WTC11 (cell line): Measurements from ENCODE around the gene MDM1.

Source experiments
- CBFB ChIP-seq: sonication (generic); formaldehyde crosslinking; IDR thresholded peaks from 2 replicates; pipeline ENCODE4 v1.8.1; 2022; ENCODE audit warnings: mild to moderate bottlenecking, low read depth, missing genetic modification reagents
- CTCF ChIP-seq: fragments of 200-600 bp; IDR thresholded peaks from 2 replicates; pipeline ENCODE4 v1.8.0; 2022; ENCODE audit warnings: antibody characterized with exemption
- NR2C2 ChIP-seq: sonication (generic); formaldehyde crosslinking; IDR thresholded peaks from 2 replicates; pipeline ENCODE4 v1.8.0; 2022; ENCODE audit warnings: mild to moderate bottlenecking, missing genetic modification reagents
- ZNF219 ChIP-seq: sonication (generic); formaldehyde crosslinking; IDR thresholded peaks from 2 replicates; pipeline ENCODE4 v1.8.0; 2023; ENCODE audit warnings: missing genetic modification reagents, mild to moderate bottlenecking, borderline replicate concordance
- ZNF263 ChIP-seq: sonication (generic); formaldehyde crosslinking; IDR thresholded peaks from 2 replicates; pipeline ENCODE4 v1.8.1; 2022; ENCODE audit warnings: low read depth, mild to moderate bottlenecking, moderate library complexity, missing genetic modification reagents

- TF ChIP-seq NR2C2 (CRISPR knock-in tag), result no peak
- no peak for TF ChIP-seq ZNF219 (CRISPR knock-in tag)
- TF ChIP-seq CTCF, result no peak
- TF ChIP-seq ZNF263, result no peak
- TF ChIP-seq CBFB, result no peak
Observed at GRCh38 chr12:68319988-68320623, 12.1 kb downstream of the MDM1 start.
